UCSD-AML1 (cell line): ENCODE data around the gene ALK.

Source experiments
- DNase-seq: peaks from one replicate; lab custom pipeline; 2025; ENCODE audit not compliant: unreplicated experiment; lab: John Stamatoyannopoulos, UW

Gene ALK

DNA sequence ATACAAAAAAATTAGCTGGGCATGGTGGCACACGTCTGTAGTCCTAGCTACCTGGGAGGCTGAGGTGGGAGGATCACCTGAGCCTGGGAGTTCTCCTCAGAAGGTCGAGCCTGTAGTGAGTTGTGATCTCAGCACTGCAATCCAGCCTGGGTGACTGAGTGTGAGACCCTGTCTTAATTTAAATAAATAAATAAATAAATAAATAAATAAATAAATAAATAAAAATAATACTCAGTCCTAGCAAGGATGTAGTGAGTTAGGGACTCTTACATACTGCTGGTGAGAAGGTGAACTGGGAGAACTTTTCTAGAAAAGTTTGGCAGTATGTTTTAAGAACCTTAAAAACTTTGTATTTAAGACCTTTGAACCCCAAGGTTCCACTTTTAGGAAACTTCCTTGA, 576.1 kb downstream of the ALK start:
- DNase-seq, result no peak

DNA sequence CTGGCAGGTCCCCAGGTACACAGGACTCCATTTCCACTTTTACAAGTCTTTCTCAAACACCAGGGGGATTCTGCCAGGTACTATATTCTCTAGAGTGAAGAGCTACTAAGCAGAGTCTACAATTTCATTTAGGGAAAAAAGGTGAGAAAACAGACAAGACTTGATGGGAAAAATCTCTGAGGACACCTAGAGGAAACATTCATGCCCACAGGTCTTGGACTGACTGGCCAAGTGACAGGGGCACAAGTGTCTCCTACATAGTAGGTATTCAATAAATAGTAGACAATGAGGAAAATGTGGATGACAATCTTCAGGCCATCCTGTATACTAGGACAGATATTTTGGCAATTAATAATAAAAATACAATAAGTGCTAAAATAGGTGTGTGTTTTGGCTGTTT, 577.6 kb downstream of the ALK start:
- no peak for DNase-seq

DNA sequence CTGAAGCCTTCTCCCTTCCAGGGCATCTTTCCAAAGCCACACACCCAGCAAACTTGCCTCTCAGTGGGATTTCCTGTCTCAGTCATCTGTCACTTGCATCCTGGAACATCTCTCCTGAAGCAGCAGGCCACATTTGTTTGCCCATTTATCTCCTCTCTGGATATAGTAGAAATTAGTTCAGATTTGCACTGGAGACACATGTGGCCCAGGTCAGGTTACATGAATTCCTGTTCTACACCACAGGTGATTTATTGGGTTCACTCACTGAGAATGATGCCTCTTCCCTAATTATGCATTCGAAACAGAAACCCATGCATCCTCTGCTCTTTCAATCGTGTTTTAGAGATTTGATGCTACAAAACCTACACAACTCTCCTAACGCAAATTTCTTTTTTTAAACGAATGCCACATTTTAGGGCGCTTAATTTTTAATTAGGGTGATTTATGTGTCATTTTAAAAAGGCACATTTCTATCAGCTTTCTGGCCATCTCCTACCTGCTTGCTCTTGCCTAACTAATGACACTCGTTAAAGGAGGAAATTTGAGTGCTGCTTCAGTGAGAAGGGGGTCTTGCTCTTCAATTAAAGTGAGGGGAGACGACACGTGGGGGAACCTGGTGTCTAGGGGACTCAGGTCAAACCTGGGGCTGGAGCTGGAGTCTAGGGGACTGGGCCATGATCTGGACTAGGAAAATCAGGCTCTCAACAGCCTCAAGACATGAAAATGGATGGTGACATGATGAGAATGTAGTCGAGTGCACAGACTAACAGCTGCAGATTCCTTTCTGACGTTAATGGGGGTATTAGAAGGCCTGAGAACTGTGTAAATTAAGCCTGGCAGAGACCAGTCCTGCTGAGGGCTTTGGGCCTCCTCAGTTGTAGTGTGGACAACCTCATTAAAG, 584.8 kb downstream of the ALK start:
- DNase-seq, result no peak

DNA sequence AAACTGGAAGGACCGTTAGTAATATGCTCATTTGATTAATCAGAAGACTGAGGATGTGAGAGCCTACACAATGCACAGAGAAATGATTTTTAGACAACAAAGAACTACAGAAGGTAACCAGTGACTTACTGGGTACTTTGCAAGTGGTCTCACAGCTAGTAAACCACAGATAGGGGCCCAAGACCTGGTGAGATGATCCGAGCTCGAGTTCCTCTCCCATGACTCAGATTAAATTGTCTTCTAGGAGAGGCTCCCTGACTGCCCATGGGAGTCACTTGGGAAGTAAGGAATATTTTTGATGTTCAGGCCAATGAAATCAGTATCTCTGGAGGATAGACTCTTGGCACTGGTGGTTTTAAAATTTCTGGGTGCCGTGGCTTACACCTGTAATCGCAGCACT, 586.0 kb downstream of the ALK start:
- no peak for DNase-seq

DNA sequence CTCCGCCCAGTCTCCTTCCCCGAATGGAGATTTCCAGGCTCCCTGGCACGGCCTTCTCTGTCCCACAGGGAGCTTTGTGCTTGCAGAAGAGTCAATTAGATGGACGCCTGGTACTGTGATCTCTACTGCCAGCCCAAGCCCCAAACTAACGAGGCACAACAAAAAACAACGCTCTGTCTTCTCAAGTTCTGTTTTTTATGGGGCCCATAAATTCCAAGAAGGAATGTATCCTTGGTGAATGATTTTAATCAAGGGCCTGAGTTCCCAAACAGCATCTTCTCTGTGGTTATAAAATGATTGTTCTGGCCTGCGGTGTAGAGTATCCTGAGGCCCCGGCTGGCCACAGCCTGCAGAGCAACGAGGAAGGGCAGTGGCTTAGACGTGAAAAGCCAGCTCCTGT, 586.7 kb downstream of the ALK start:
- DNase-seq, result no peak

DNA sequence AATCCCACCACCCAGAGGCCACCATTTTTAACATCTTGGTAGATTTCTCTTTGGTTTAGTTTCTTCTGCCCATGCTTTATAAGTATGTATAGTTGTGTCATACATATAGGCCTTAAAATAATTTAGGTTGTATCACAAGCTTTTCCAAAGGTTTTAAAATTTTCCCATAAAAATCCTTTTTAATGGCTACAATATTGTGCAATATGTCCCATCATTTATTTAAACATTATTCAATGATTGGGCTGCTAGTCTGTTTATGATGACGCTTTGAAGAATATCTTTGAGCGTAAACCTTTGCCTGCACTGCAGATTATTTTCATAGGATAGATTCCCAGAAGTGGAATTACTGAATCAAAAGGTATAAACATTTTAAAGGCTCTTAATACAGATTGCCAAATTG, 588.8 kb downstream of the ALK start:
- DNase-seq, result no peak

DNA sequence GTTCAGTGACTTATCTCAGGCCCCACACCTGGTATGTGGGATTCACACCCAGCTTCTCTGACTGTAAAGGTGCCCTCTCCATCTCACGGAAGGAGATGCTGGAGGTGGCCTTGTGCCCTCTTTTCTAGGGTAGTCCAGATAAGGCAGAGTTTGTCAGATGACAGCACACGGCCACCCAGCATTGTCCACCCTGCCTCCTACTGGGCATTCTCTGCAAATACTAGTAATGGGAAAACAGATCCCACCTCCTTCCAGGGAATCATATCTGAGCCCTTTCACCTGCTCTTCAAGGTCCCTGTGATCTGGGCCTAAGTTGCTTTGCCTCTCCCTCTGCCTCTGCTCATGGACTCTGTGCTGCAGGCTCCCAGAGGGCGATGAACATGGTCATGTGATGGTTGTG, 591.5 kb downstream of the ALK start:
- no peak for DNase-seq

DNA sequence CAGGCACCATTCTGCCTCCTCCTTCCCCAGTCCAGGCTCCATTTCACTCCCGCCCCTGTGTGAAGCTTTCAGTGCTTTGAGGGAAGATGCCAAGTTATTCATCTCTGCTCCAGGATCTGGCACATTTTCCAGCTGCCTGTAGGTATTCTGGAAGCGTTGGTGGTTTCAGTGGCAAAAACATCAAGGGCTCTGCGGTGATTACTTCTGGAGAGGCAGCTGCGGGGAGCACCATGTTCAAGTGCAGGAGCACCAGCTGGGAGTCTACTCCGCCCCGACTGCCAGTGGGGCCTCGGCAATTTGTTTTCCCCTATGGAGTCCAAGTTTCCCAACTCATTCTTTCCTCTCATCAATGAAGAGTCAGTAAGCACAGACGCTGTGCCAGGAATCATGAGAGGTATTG, 594.5 kb downstream of the ALK start:
- DNase-seq, result no peak

DNA sequence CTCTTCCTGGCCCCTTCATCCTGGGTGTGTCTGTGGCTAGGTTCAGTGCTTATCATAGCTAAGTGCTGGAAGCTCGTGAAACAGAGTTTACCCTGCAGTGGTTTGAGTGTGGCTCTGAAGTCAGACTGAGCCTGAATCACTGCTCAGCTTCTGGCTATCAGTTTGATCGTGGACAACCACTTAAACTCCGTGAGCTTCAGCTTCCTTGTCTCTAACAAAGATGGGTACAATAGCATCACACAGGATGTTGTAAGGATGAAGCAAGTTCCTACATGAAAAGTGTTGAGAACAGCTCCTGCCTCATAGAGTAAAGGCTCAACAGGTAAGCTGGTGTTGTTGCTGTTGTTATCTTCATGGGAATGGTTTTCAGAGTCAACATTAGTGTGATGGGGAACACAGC, 595.8 kb downstream of the ALK start:
- DNase-seq, result no peak

DNA sequence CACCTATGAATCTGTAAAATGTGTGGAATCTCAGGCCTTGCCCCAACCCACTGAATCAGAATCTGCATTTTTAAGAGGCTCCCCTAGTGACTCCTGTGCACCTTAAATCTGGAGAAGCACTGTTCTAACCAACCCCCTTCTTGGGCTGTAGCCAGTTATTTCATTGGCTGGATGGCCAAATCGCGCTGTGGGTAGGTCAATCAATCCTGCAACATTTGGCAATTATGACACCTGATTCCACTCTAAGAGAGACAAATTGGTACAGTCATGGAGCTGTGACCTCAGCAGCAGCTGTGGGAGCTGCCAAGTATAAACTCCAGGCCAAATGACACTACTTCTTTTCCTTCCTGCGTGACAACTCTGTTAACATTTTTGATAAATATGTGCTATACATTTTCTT, 597.4 kb downstream of the ALK start:
- DNase-seq, result no peak

DNA sequence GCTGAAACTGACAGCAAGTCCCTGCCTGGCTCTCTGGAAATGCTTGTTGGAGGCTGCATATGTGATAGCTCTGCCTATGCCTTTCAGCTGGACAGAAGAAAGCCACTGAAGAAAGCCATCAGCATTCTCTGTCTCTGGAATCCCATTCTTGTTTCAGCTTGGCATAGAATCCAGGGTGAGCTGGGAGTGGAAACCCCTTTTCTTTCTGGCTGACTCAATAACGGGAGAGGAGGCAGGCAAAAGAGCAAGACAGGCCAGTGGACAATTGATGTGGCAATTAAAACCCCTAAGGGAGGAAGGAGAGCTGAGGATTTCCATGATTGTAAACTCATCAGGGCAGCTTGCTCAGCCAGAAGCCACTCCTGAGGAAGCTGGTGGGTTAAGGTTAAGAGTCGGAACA, 598.1 kb downstream of the ALK start:
- DNase-seq, result no peak

DNA sequence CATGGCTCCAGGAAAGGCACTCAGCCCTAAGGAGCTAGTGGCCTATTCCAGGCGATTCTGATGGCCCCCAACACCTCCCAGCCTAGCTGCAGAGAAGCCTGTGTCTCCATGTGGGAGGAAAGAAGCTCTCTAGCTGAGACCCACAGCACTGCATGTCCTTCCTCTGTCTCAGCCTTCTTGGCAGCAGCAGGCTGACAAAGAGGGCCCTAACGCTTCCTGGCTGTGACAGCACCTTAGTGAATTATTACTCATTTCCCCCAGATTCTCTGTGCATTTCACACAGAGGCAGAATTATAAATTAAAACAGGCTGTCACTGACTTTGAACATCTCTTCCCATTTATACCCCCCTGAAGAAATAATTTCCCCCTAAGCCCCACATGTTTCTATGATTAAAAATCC, 599.4 kb downstream of the ALK start:
- peak; percentile 55 for DNase-seq

DNA sequence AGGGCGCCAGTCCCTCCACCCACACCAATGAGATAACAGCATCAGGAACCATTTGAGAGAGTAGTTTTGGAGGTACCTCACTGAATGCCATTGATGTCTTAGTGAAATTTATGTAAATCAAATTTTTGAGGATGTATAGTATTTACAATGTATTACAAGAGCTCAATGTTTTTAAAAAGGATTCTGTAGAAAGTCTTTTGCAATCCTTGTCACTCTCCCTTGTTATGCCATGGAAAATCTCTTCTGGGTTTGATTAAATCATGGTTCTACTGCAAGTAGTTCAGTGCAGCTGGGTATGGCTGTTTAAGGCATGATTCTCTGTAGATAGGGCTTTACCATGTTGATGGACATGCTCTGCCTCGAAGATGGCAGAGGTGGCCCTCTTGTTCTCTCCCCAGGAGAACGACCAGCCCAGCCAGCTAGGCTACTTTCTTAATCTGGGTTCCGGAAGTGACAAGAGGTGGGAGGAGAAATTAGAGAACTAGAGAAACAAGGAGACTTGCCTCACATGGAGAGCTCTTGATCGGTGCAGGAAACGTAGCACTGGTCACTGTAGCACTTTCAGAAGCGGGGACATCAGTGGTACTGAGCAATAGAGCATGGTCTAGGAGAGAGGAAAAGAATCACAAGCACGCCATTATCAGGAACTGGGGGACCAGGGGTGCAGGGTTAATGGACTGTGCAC, 603.4 kb downstream of the ALK start:
- DNase-seq, result no peak

DNA sequence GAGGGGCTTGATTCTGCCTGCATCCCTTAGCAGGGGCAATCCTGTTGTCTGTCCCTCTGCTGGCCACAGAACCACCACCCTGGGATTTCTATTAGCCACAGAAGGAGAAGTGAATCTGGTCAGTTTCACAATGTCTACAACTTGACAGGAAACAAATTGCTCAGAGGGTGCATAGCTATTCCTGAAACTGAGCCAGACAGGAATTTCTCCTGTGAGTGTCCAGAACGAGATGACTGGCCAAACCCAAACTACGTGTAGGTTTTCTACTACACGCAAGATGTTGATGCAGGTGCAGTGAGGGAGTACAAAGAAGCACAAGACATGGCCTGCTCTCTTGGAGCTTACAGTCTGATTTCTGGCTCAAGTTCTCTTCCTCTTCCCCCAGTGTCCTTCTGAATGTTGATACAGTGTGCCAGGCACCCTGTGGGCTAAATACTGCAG, 604.3 kb downstream of the ALK start:
- DNase-seq, result no peak

DNA sequence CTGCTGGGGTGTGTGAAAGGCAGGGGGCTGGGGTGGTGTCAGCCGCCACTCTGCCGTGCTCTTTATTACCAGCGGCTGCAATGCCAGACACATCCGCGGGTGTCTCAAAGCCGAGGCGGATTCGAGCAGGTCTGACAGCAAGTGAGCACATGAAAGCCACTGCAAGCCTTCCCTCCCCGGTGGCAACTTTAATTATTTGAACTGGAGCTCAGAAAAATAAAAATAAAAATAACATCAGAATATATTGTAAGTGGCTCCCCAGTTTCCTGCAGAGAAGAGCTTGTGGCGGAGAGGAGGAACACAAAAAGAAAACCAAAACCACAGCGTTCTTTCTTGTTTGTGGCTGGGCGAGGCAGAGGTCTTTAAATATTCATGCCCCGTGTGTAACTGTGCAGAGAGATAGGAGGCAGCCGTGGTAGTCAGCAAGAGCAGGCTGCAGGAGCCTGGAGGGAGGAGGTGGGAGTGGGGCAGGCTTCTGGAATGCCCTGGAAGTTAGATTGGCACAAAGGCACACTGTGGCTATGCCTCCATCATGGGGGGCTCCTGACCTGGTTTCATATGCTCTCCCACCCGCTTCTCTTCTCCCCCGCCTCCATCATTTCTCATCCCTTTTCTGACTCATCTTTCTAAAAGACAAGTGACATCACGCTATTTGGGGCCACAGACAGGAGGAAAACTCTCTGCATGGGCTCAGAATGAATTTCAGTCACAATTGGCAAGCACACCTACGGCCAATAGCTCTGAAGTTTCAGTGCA, 606.4 kb downstream of the ALK start:
- DNase-seq, result peak; percentile 57

DNA sequence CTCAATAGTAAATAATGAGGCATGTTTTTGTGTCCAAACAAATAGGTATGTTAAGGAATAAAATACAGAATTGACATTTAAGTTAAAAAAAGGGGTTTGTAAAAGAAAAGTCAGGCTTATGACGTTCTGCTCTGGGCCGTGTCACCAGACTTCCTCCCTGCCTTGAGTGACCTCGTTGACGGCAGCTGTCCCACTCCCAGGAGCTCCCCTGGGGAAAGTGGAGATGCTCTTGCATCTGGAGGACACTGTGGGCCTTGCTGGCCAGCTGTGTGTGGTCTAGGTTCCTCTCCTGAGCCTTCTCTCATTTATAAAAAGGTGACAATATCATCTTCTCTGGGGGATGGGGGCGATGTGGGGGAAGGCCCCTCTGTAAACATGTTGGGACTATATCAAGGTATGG, 609.9 kb downstream of the ALK start:
- DNase-seq, result no peak

DNA sequence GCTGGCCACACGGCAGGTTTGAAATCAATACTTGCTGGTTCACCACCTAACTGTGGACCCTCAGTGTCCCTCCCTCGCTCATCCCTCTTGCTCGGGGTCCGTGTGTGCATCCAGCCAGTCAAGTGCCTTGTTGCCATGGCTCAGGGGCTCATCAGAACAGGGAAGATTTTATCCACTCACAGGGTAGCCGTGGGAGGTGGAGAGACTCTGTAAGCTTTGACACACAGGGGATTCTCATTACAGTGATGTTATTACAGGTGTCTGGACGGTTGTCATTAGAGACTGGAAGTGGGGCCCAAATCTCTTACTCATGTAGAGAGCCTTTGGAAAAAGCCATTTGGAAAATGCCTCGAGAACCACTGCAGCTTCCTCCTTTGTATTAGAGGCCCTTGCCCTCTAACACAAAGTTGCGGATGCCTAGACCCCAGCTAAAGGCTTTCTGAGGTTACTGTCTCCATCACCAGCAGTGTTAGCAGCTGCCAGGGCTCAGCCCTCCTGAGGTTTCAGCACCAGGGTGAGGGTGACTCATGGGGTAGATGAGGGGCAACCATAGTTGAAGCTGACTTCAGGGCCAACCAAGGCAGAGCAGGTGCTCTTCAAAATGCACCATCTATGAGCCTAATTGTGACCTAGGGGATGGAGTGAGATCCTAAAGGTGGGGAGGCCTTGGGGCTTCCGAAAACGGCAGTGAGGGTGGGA, 610.6 kb downstream of the ALK start:
- no peak for DNase-seq

DNA sequence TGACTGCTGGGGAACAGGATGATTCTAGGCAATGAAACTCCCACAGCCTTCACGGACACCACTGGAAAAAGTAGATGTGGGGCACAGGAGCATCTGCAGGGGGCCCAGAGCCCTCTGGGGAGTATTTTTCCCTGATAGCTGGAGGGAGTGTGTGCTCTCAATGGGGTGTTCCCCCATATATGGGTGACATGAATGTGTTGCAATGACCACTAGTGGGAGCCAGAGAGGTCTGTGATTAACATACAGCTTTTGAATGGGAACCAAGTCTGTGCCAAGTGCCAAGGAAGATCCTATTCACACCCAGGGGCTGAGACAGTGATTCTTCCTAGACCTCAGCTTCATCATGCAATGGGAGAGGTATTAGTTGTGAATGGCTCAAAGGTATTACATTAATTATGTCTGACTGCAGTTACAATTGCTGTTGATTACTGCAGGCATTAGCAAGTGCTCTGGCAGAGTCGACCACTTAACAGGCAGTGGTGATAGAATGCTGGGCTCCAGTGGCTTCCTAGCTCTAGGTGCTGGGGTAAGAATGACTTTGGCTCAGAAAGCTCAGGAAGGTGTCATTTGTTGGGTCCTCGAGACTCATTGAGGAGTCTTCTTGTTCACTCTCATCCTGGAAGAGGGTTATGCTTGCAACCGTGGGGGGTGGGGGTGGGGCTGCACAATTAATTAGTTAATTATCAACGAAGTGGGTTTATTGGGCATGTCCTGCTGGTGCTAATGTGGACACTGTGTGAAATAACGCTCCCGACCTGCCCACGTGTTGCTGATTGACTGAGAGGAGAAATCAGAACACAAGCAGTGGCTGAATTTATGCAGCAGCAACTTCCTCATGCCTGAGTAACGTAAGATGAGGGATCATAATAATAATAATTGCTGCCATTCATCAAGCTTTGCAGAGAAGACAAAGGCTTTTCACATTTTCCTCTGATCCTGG, 612.0 kb downstream of the ALK start:
- DNase-seq, result no peak

DNA sequence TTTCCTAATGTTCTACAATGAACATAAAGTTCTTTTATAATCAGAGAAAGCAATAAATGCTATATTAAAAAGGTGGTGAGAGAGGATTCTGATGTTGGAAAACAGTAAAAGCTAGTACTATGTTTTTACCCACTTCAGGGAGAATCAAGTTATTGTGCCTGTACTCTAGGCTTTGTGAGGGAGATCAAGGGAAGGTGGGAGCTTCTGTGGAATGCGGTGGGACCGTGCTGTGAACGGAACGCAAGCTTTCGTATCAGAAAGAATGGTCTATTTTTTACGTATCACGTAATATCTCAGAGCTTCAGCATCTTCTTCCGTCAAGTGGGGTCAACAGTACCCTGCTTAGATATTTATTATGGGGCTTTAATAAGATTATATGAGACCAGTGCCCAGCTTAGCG, 613.0 kb downstream of the ALK start:
- DNase-seq, result no peak

DNA sequence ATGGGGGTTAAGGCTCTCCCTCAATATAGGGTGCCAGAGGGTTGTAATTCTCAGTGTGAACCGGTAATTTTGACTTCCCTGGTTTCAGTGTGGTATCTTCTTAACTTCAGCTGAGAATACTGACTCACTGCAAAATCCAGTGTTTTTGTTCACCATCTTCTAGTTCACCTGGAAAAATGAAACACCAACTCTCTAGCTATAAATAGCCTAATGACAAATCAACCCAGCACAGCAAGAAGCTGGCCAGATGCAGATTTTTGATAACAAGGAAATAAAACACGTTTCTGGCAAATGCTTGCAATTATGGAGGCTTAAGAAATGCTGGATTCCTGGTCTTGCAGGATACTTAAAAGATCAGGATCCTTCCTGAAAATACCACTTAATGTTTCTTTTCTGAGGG, 613.9 kb downstream of the ALK start:
- no peak for DNase-seq
